WTC11 (cell line): ENCODE data around the gene PEX7. TPM values are rescaled to one million over a fixed set of nuclear protein-coding genes. Genes with fewer than 3 reads are reported as not detected.

Source experiments
- ARID4B ChIP-seq: sonication (generic); formaldehyde crosslinking; IDR thresholded peaks from 2 replicates; pipeline ENCODE4 v1.8.0; 2023; ENCODE audit warnings: missing genetic modification reagents, mild to moderate bottlenecking, borderline replicate concordance
- ESRRA ChIP-seq: sonication (generic); formaldehyde crosslinking; IDR thresholded peaks from 2 replicates; pipeline ENCODE4 v1.8.1; 2022; ENCODE audit warnings: mild to moderate bottlenecking, missing genetic modification reagents, borderline replicate concordance
- ETV6 ChIP-seq: sonication (generic); formaldehyde crosslinking; IDR thresholded peaks from 2 replicates; pipeline ENCODE4 v1.8.1; 2022; ENCODE audit warnings: mild to moderate bottlenecking, missing genetic modification reagents
- FOXK1 ChIP-seq: sonication (generic); formaldehyde crosslinking; IDR thresholded peaks from 2 replicates; pipeline ENCODE4 v1.8.0; 2022; ENCODE audit warnings: mild to moderate bottlenecking, moderate library complexity, missing genetic modification reagents
- FOXP1 ChIP-seq: sonication (generic); formaldehyde crosslinking; IDR thresholded peaks from 2 replicates; pipeline ENCODE4 v1.8.0; 2022; ENCODE audit warnings: missing genetic modification reagents, mild to moderate bottlenecking, moderate library complexity, borderline replicate concordance
- IRF2 ChIP-seq: sonication (generic); formaldehyde crosslinking; IDR thresholded peaks from 2 replicates; pipeline ENCODE4 v1.8.0; 2022; ENCODE audit warnings: low read depth, missing genetic modification reagents, borderline replicate concordance
- JUN ChIP-seq: sonication (generic); formaldehyde crosslinking; IDR thresholded peaks from 2 replicates; pipeline ENCODE4 v1.8.0; 2023; ENCODE audit warnings: mild to moderate bottlenecking, missing genetic modification reagents
- MAX ChIP-seq: sonication (generic); formaldehyde crosslinking; IDR thresholded peaks from 2 replicates; pipeline ENCODE4 v1.8.0; 2022; ENCODE audit warnings: mild to moderate bottlenecking, missing genetic modification reagents
- MLX ChIP-seq: sonication (generic); formaldehyde crosslinking; IDR thresholded peaks from 2 replicates; pipeline ENCODE4 v1.8.1; 2023; ENCODE audit warnings: mild to moderate bottlenecking, missing genetic modification reagents, moderate library complexity
- MYBL2 ChIP-seq: sonication (generic); formaldehyde crosslinking; IDR thresholded peaks from 2 replicates; pipeline ENCODE4 v1.8.1; 2023; ENCODE audit warnings: mild to moderate bottlenecking, moderate library complexity, missing genetic modification reagents
- NR1H2 ChIP-seq: sonication (generic); formaldehyde crosslinking; IDR thresholded peaks from 2 replicates; pipeline ENCODE4 v1.9.0; 2021; ENCODE audit warnings: mild to moderate bottlenecking, moderate library complexity, missing genetic modification reagents
- OVOL2 ChIP-seq: fragments of 250-450 bp; sonication (Bioruptor Pico); IDR thresholded peaks from 2 replicates; pipeline ENCODE4 v1.9.0; 2021; ENCODE audit warnings: mild to moderate bottlenecking, borderline replicate concordance
- PRDM15 ChIP-seq: sonication (generic); formaldehyde crosslinking; IDR thresholded peaks from 2 replicates; pipeline ENCODE4 v1.8.0; 2022; ENCODE audit warnings: missing genetic modification reagents
- TEAD1 ChIP-seq: sonication (generic); formaldehyde crosslinking; IDR thresholded peaks from 2 replicates; pipeline ENCODE4 v1.8.0; 2022; ENCODE audit warnings: mild to moderate bottlenecking, missing genetic modification reagents
- USF2 ChIP-seq: sonication (generic); formaldehyde crosslinking; IDR thresholded peaks from 2 replicates; pipeline ENCODE4 v1.8.1; 2023; ENCODE audit warnings: mild to moderate bottlenecking, missing genetic modification reagents, moderate library complexity
- ZBTB43 ChIP-seq: sonication (generic); formaldehyde crosslinking; IDR thresholded peaks from 2 replicates; pipeline ENCODE4 v1.8.1; 2023; ENCODE audit warnings: mild to moderate bottlenecking, missing genetic modification reagents
- ZNF416 ChIP-seq: fragments of 250-450 bp; sonication (Bioruptor Pico); IDR thresholded peaks from 2 replicates; pipeline ENCODE4 v1.9.0; 2021; ENCODE audit warnings: mild to moderate bottlenecking, inconsistent platforms
- ZNF423 ChIP-seq: fragments of 250-450 bp; sonication (Bioruptor Pico); IDR thresholded peaks from 2 replicates; pipeline ENCODE4 v2.1.2; 2022; ENCODE audit warnings: mild to moderate bottlenecking, moderate library complexity
- ZNF425 ChIP-seq: fragments of 250-450 bp; sonication (Bioruptor Pico); conservative IDR thresholded peaks from 2 replicates; pipeline ENCODE4 v1.9.0; 2021; ENCODE audit warnings: mild to moderate bottlenecking
- ZNF512 ChIP-seq: sonication (generic); formaldehyde crosslinking; IDR thresholded peaks from 2 replicates; pipeline ENCODE4 v1.8.1; 2022; ENCODE audit warnings: missing genetic modification reagents, borderline replicate concordance
- total RNA-seq: library from RNA; stranded (reverse); gene quantifications from 3 replicates; pipeline ENCODE4 v1.2.3, GENCODE V29; 2021

Gene PEX7
- total RNA-seq, 1 experiment from 2014 or later = 9.8 TPM

- TF ChIP-seq ARID4B (CRISPR knock-in tag) = 0 out of 2 replicates have a peak, but pooled peaks have one; percentile 33
- 0 out of 2 replicates have a peak, but pooled peaks have one; percentile 48 for TF ChIP-seq NR1H2 (CRISPR knock-in tag)
- 0 out of 2 replicates have a peak, but pooled peaks have one; percentile 14 for TF ChIP-seq JUN
- no peak for TF ChIP-seq ZNF425 (CRISPR knock-in tag)
- no peak for TF ChIP-seq ZNF416 (CRISPR knock-in tag)
- TF ChIP-seq PRDM15 (CRISPR knock-in tag) = no peak
- peak; percentile 18; the same call in 1 of the 2 replicates for TF ChIP-seq TEAD1 (CRISPR knock-in tag)
- peak; percentile 53; the same call in 1 of the 2 replicates for TF ChIP-seq ESRRA (CRISPR knock-in tag)
- no peak for TF ChIP-seq ZNF512 (CRISPR knock-in tag)
- no peak for TF ChIP-seq USF2 (CRISPR knock-in tag)
- TF ChIP-seq MAX (CRISPR knock-in tag) = peak; percentile 85
- TF ChIP-seq MYBL2 = peak; percentile 44
- peak; percentile 55; the same call in 1 of the 2 replicates for TF ChIP-seq ZBTB43 (CRISPR knock-in tag)
- 0 out of 2 replicates have a peak, but pooled peaks have one; percentile 67 for TF ChIP-seq IRF2
- peak; percentile 39; the same call in 1 of the 2 replicates for TF ChIP-seq ETV6
- 0 out of 2 replicates have a peak, but pooled peaks have one; percentile 43 for TF ChIP-seq FOXK1
- peak; percentile 51; the same call in 1 of the 2 replicates for TF ChIP-seq FOXP1 (CRISPR knock-in tag)
- TF ChIP-seq OVOL2 (CRISPR knock-in tag) = no peak
- TF ChIP-seq ZNF423 = peak; percentile 54; the same call in 1 of the 2 replicates
- no peak for TF ChIP-seq MLX (CRISPR knock-in tag)
These were observed 99.1 kb downstream of the PEX7 start (continued) for GRCh38 chr6:136921381-136921935.
